H1 (cell line): ENCODE data around the gene RPS21. TPM values are rescaled to one million over a fixed set of nuclear protein-coding genes. Genes with fewer than 3 reads are reported as not detected.

Experiments
- TCF12 ChIP-seq: IDR thresholded peaks from 2 replicates; pipeline ENCODE4 v1.6.1; 2011; ENCODE audit warnings: low read depth, mild to moderate bottlenecking, low read length
- polyA plus RNA-seq, 7 experiments: library from polyadenylated mRNA; depleted of rRNA in 3 of 7; stranded (reverse) in 5 of 7; unstranded in 2 of 7; fragments of >200 nt in 5 of 7; fragments of 200-250 nt in 2 of 7; gene quantifications; 1 replicate in 5 of 7; 2 replicates in 1 of 7; 4 replicates in 1 of 7; pipeline versions ENCODE4 v1.2.1 to v1.2.3, GENCODE V29; 2011 to 2013; ENCODE audit warnings: missing spikeins in 2 of 7, mixed read lengths in 2 of 7
- total RNA-seq: library from RNA; stranded (reverse); fragmentation: NEBNext Ultra II Directional; extraction: Animal tissue kit (Norgen Biotek cat#: 25700); gene quantifications from 2 replicates; pipeline ENCODE4 v1.2.1, GENCODE V29; 2021
- TF ChIP-seq, protein P1 (sequence below), 3 experiments: IDR thresholded peaks; 1 replicate in 2 of 3; 2 replicates in 1 of 3; pipeline versions ENCODE4 v1.5.1 to v1.6.1; 2011; ENCODE audit warnings: low read length in 3 of 3, mild to moderate bottlenecking in 3 of 3, inconsistent platforms in 2 of 3, low read depth in 1 of 3, moderate library complexity in 1 of 3; ENCODE audit not compliant: insufficient read depth in 1 of 3; ENCODE audit errors: control extremely low read depth in 1 of 3

The RPS21 gene
- total and polyA plus RNA-seq, 2 of the 8 experiments (the other 6 are each of a cell fraction or from before 2014, with no cell fraction given), result 1,787 to 7,219 TPM

DNA sequence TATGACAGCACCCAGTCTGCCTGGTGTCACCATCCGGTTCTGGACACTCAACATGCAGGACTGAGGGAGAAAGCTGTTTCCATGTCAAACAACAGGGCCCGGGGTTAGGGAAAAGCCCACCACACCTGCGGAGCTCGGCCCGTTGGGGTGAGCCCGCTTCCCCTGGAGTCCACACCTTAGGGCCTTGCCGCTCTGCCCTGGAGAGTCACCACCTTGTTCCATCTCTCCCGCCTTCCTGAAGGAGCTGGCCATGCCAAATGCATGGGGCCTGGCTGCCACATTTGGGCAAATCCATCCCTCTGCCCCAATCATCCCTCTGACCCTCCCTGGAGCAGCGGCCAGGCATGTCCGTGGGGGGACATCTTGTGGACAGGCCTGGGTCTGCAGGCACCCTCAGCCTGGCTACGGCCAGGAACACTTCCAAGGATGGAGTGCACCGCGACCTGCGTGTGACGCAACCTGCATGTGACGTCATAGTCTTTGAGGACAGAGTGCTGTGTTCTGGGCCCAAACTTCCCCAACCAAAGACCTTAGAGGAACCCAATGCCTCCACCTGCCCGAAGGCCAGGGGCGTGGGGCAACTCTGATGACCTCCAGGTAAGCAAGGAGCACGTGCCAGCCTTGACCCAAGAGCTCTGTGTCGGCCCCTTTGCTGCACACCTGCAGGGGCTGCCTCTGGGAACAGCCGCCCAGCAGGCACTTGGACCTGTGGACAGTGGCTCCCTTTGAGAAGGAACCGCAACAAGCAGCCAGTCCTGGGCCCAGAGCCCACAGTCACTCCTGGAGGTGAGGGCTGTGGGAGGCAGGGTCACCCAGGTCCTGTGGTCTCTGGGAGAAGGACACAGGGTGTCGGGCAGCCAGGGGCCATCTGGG lies 18.4 kb downstream of the RPS21 start (continued):
- TF ChIP-seq, protein P1, sequence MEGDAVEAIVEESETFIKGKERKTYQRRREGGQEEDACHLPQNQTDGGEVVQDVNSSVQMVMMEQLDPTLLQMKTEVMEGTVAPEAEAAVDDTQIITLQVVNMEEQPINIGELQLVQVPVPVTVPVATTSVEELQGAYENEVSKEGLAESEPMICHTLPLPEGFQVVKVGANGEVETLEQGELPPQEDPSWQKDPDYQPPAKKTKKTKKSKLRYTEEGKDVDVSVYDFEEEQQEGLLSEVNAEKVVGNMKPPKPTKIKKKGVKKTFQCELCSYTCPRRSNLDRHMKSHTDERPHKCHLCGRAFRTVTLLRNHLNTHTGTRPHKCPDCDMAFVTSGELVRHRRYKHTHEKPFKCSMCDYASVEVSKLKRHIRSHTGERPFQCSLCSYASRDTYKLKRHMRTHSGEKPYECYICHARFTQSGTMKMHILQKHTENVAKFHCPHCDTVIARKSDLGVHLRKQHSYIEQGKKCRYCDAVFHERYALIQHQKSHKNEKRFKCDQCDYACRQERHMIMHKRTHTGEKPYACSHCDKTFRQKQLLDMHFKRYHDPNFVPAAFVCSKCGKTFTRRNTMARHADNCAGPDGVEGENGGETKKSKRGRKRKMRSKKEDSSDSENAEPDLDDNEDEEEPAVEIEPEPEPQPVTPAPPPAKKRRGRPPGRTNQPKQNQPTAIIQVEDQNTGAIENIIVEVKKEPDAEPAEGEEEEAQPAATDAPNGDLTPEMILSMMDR (IDR thresholded peaks at IDR 0.05; ENCODE audit: control extremely low read depth in 1 of 3, insufficient read depth in 1 of 3, low read depth in 1 of 3, low read length in 3 of 3), result peak in 2 of 3 experiments; percentile 62 to 86; a peak in 3 of 4 replicates
- no peak for TF ChIP-seq TCF12
